HCT116 (cell line): ENCODE data around the gene MRPL24. TPM values are rescaled to one million over a fixed set of nuclear protein-coding genes. Genes with fewer than 3 reads are reported as not detected.

Source experiments
- ATAC-seq: fragments of 200-7000 bp; cut with Tn5 transposase; 2 replicates; pipeline ENCODE4 v1.9.1; 2020; ENCODE audit warnings: mild to moderate bottlenecking, moderate library complexity
- BruUV-seq: library from RNA; stranded (reverse); fragments of 400-500 nt; replicated peaks from 2 replicates; lab custom pipeline; 2021; lab: Mats Ljungman, UMichigan
- CTCF ChIA-PET: fragments of 300-600 bp; sonication (Branson Sonifier 250); formaldehyde crosslinking; loops from one replicate; lab custom pipeline; 2021; ENCODE audit warnings: antibody characterized with exemption; lab: Charles Lee
- POLR2A ChIA-PET: fragments of 300-600, 350-600 bp; sonication (Branson Sonifier 250); formaldehyde crosslinking; loops from one replicate; lab custom pipeline; 2021; ENCODE audit warnings: antibody characterized with exemption; lab: Charles Lee
- RAD21 ChIA-PET, 2 experiments: fragments of 300-600 bp; sonication (Branson Sonifier 250); formaldehyde crosslinking; loops; one replicate each; lab custom pipeline; 2023; ENCODE audit warnings: low total read pairs in 2 of 2; ENCODE audit not compliant: uncharacterized antibody in 2 of 2, unreplicated experiment in 2 of 2, low non-redundant PET in 1 of 2; lab: Charles Lee
- DNase-seq: peaks from one replicate; pipeline ENCODE4 v3.0.0-alpha.2; 2010; ENCODE audit warnings: low read depth, low spot score
- H2AFZ ChIP-seq: fragments of 200-600 bp; shearing (Covaris generic), sonication (generic); 2 replicates; pipeline ENCODE4 v1.6.1; 2017; ENCODE audit warnings: low read depth, mixed run types, mixed read lengths, antibody characterized with exemption, low read length; ENCODE audit not compliant: poor library complexity, severe bottlenecking
- H3K27ac ChIP-seq: 2 replicates; pipeline ENCODE4 v1.5.1; 2012; ENCODE audit warnings: low read depth, low read length
- H3K27me3 ChIP-seq: fragments of 200-600 bp; sonication (generic); 2 replicates; pipeline ENCODE4 v1.6.1; 2016; ENCODE audit warnings: mixed run types, low read length, mixed read lengths; ENCODE audit not compliant: insufficient read depth
- H3K36me3 ChIP-seq, 2 experiments: fragments of 200-500 bp in 1 of 2; fragments of 200-600 bp in 1 of 2; sonication (Bioruptor generic) in 1 of 2; sonication (generic) in 1 of 2; 2 replicates each; pipeline versions ENCODE4 v1.5.1 to v1.6.1; 2014 to 2016; ENCODE audit warnings: low read length in 2 of 2, inconsistent platforms in 1 of 2, mixed read lengths in 1 of 2, mixed run types in 1 of 2; ENCODE audit not compliant: insufficient read depth in 2 of 2, control insufficient read depth in 1 of 2
- H3K4me1 ChIP-seq, 2 experiments: fragments of 200-600 bp in 1 of 2; sonication (generic) in 1 of 2; 2 replicates each; pipeline versions ENCODE4 v1.5.1 to v1.6.1; 2012 to 2017; ENCODE audit warnings: low read length in 2 of 2, inconsistent platforms in 1 of 2, mild to moderate bottlenecking in 1 of 2, mixed read lengths in 1 of 2, mixed run types in 1 of 2, moderate library complexity in 1 of 2; ENCODE audit not compliant: insufficient read depth in 2 of 2, control insufficient read depth in 1 of 2
- H3K4me2 ChIP-seq: fragments of 200-600 bp; sonication (generic); 2 replicates; pipeline ENCODE4 v1.6.1; 2017; ENCODE audit warnings: mixed run types, low read length, mixed read lengths
- H3K4me3 ChIP-seq, 2 experiments: fragments of 200-600 bp in 1 of 2; sonication (generic) in 1 of 2; replicated peaks in 1 of 2; 2 replicates each; pipeline ENCODE4 v1.5.1; 2011 to 2016; ENCODE audit warnings: low read length in 2 of 2, control low read depth in 1 of 2, low read depth in 1 of 2, mild to moderate bottlenecking in 1 of 2, mixed read lengths in 1 of 2, mixed run types in 1 of 2
- H3K79me2 ChIP-seq: fragments of 200-600 bp; sonication (generic); 2 replicates; pipeline ENCODE4 v1.6.1; 2017; ENCODE audit warnings: mild to moderate bottlenecking, mixed run types, low read length, moderate library complexity, mixed read lengths; ENCODE audit not compliant: insufficient read depth
- H3K9ac ChIP-seq: fragments of 200-600 bp; sonication (generic); 2 replicates; pipeline ENCODE4 v1.6.1; 2016; ENCODE audit warnings: low read length, mixed read lengths
- H3K9me2 ChIP-seq: fragments of 200-600 bp; sonication (generic), shearing (Covaris generic); 2 replicates; pipeline ENCODE4 v1.6.1; 2017; ENCODE audit warnings: mixed run types, mild to moderate bottlenecking, moderate library complexity; ENCODE audit not compliant: insufficient read depth
- H3K9me3 ChIP-seq, 2 experiments: fragments of 200-500 bp in 1 of 2; fragments of 200-600 bp in 1 of 2; sonication (Bioruptor generic) in 1 of 2; sonication (generic) in 1 of 2; 2 replicates each; pipeline ENCODE4 v1.6.1; 2014 to 2017; ENCODE audit warnings: low read length in 2 of 2, mixed read lengths in 2 of 2, inconsistent platforms in 1 of 2, low read depth in 1 of 2, mild to moderate bottlenecking in 1 of 2, mixed run types in 1 of 2, moderate library complexity in 1 of 2; ENCODE audit not compliant: control insufficient read depth in 1 of 2, insufficient read depth in 1 of 2
- H4K20me1 ChIP-seq: fragments of 200-600 bp; sonication (generic), shearing (Covaris generic); 2 replicates; pipeline ENCODE4 v1.6.1; 2017; ENCODE audit warnings: mixed run types, mild to moderate bottlenecking, moderate library complexity; ENCODE audit not compliant: insufficient read depth
- CEBPB ChIP-seq: IDR thresholded peaks from 2 replicates; pipeline ENCODE4 v1.6.1; 2012; ENCODE audit warnings: low read depth
- JUND ChIP-seq: IDR thresholded peaks from 2 replicates; pipeline ENCODE4 v1.6.1; 2012
- POLR2A ChIP-seq: IDR thresholded peaks from 2 replicates; pipeline ENCODE4 v1.7.0; 2011; ENCODE audit warnings: borderline replicate concordance; ENCODE audit not compliant: insufficient read depth, insufficient read length; ENCODE audit errors: extremely low read depth
- POLR2AphosphoS5 ChIP-seq: IDR thresholded peaks from 2 replicates; pipeline ENCODE4 v1.6.1; 2011; ENCODE audit warnings: mild to moderate bottlenecking, low read depth, low read length, moderate library complexity
- RAD21 ChIP-seq: IDR thresholded peaks from 2 replicates; pipeline ENCODE4 v1.6.1; 2012; ENCODE audit warnings: low read depth, mild to moderate bottlenecking
- TCF7L2 ChIP-seq: IDR thresholded peaks from 2 replicates; pipeline ENCODE4 v1.7.0; 2011; ENCODE audit warnings: borderline replicate concordance, inconsistent platforms; ENCODE audit not compliant: insufficient read depth, insufficient read length; ENCODE audit errors: extremely low read depth
- intact Hi-C: fragments of 100-400 bp; cut with micrococcal nuclease; formaldehyde crosslinking; loops from 2 replicates; pipeline ENCODE4 v1.10.0; 2022
- total RNA-seq: library from RNA; stranded (reverse); gene quantifications from one replicate; pipeline ENCODE4 v1.2.1, GENCODE V29; 2021; ENCODE audit not compliant: unreplicated experiment
- TF ChIP-seq, protein P1 (sequence below): IDR thresholded peaks from 2 replicates; pipeline ENCODE4 v1.6.1; 2011; ENCODE audit warnings: mild to moderate bottlenecking, low read length, moderate library complexity; ENCODE audit not compliant: insufficient replicate concordance; ENCODE audit errors: extremely low read depth
- TF ChIP-seq, protein P2 (sequence below), 3 experiments: fragments of 200-600 bp in 1 of 3; sonication (generic) in 1 of 3; IDR thresholded peaks in 2 of 3; conservative IDR thresholded peaks in 1 of 3; 2 replicates each; pipeline ENCODE4 v1.5.1; 2012 to 2017; ENCODE audit warnings: low read depth in 2 of 3, low read length in 2 of 3, antibody characterized with exemption in 1 of 3, borderline replicate concordance in 1 of 3, control low read depth in 1 of 3, mild to moderate bottlenecking in 1 of 3, mixed read lengths in 1 of 3, mixed run types in 1 of 3, moderate library complexity in 1 of 3; ENCODE audit not compliant: insufficient read depth in 1 of 3

Gene MRPL24
- total RNA-seq, 1 experiment from 2014 or later = 111 TPM

DNA sequence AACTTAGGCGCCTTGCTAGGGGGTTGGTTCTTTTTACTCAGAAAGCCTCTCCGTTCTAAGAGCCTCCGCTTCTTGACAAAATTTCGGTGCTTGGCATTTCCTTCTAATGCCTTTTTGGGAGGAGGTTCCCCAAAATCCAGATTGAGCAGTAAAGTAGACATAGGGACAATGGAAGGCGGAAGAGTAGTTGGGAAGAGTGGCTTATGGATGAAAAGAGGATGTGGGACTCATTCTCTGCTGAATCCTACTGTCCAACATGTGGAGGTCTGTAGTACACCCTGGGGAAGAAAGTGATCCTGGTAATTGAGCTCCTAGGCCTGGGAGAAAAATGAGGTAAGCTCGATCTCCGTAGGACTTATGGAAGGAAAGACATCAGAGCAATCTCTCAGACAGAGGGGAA lies 13.4 kb downstream of the MRPL24 start (continued):
- TF ChIP-seq, protein P1, sequence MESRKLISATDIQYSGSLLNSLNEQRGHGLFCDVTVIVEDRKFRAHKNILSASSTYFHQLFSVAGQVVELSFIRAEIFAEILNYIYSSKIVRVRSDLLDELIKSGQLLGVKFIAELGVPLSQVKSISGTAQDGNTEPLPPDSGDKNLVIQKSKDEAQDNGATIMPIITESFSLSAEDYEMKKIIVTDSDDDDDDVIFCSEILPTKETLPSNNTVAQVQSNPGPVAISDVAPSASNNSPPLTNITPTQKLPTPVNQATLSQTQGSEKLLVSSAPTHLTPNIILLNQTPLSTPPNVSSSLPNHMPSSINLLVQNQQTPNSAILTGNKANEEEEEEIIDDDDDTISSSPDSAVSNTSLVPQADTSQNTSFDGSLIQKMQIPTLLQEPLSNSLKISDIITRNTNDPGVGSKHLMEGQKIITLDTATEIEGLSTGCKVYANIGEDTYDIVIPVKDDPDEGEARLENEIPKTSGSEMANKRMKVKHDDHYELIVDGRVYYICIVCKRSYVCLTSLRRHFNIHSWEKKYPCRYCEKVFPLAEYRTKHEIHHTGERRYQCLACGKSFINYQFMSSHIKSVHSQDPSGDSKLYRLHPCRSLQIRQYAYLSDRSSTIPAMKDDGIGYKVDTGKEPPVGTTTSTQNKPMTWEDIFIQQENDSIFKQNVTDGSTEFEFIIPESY = no peak
- TF ChIP-seq RAD21 = no peak

DNA sequence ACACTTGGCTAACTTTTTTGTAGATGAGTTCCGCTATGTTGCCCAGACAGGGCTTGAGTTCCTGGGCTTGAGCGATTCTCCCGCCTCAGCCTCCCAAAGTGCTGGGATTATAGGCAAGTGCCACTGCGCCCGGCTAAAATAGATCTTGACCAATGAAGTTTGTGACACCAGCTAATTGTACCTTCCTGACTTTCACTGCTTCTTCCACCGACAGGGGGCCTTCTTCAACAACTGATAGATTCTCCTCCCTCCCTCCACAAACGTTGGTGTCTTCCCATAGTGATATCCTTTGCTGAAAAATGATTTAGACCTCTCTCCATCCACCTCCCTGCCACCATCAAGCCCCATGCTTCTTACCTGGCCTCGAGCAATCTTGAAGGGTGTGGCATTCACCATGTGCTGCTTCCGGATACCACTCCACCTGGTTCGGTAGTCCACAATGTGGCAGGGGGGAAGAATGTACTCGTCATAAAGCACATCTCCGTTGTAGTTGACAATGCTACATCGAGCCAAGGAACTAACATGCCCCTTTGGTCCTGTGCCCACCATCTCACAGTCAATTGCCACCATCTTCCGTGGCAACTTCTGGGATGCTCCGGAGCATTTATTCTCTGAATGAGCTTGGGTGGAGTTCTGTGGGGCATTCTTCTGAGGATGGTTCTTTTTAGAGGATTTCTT lies 14.2 kb downstream of the MRPL24 start:
- Histone ChIP-seq H3K79me2 (peaks cover 74% of the 10 kb centered on the region), H3K27me3 (no peaks in the 10 kb centered on the region), H2AFZ (no peak overlapping the region), H3K4me2 (peak overlapping the region; percentile 95), H3K9ac (peak overlapping the region; percentile 93), H3K36me3 (peaks cover 21 to 33% of the 10 kb centered on the region in 2 experiments), H3K4me1 (peaks cover 24 to 34% of the 10 kb centered on the region in 2 experiments), H4K20me1 (peaks cover 18% of the 10 kb centered on the region; the same call in 1 of the 2 replicates), H3K9me3 (no peaks in the 10 kb centered on the region), H3K4me3 (peak overlapping the region; percentile 92 to 93), H3K27ac (peak overlapping the region; percentile 81), H3K9me2 (no peaks in the 10 kb centered on the region)
- TF ChIP-seq CEBPB = no peak
- TF ChIP-seq POLR2A = no peak
- no peak for TF ChIP-seq POLR2AphosphoS5
- TF ChIP-seq, protein P2, sequence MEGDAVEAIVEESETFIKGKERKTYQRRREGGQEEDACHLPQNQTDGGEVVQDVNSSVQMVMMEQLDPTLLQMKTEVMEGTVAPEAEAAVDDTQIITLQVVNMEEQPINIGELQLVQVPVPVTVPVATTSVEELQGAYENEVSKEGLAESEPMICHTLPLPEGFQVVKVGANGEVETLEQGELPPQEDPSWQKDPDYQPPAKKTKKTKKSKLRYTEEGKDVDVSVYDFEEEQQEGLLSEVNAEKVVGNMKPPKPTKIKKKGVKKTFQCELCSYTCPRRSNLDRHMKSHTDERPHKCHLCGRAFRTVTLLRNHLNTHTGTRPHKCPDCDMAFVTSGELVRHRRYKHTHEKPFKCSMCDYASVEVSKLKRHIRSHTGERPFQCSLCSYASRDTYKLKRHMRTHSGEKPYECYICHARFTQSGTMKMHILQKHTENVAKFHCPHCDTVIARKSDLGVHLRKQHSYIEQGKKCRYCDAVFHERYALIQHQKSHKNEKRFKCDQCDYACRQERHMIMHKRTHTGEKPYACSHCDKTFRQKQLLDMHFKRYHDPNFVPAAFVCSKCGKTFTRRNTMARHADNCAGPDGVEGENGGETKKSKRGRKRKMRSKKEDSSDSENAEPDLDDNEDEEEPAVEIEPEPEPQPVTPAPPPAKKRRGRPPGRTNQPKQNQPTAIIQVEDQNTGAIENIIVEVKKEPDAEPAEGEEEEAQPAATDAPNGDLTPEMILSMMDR (IDR thresholded peaks at IDR 0.05 in 2 of 3, conservative IDR thresholded peaks at IDR 0.05 in 1 of 3; ENCODE audit: borderline replicate concordance in 1 of 3, insufficient read depth in 1 of 3, low read depth in 2 of 3, low read length in 2 of 3) = peak in 2 of 3 experiments; percentile 72 to 76; a peak in 4 of 6 replicates
- no peak for TF ChIP-seq JUND
- TF ChIP-seq TCF7L2 = no peak
- no peak for TF ChIP-seq RAD21
- ChIA-PET CTCF (interaction anchor here (0.6 to 10.8 kb wide), 42 partner anchors 10 to 225 kb away, joined by 3 to 508 read pairs (median 8); partner anchors contain the start of genes CRABP2, HAPLN2, HDGF and INSRR), RAD21 (interaction anchor here (0.6 to 3.1 kb wide), 14 partner anchors 14 to 202 kb away, joined by 3 to 67 read pairs (median 5); partner anchors contain the start of genes CRABP2 (in 2 of the 2), NTRK1 (in 2 of the 2) and MRPL24 (in 1 of the 2)), POLR2A (interaction anchor here (1.0 to 4.9 kb wide), 14 partner anchors 11 to 133 kb away, joined by 3 to 69 read pairs (median 4); partner anchors contain the start of genes CRABP2, MRPL24 and PRCC)
- BruUV-seq = no TSS peak
- DNase-seq (peak; percentile 71), ATAC-seq (peak; percentile 20)
- intact Hi-C loops = loop anchor here (1.0 kb wide), 5 partner anchors 37 to 202 kb away; partner anchors contain the start of gene NTRK1
